GM19043 (cell line): Measurements from ENCODE around the gene C16orf86.
A peak's percentile ranks its signal among the peaks of the same experiment; 100 is the strongest.

Source experiments
- ATAC-seq: cut with Tn5 transposase; IDR thresholded peaks from one replicate; pipeline ENCODE4 v1.9.1; 2021; ENCODE audit warnings: low read depth; ENCODE audit not compliant: unreplicated experiment

C16orf86 gene

GRCh38 chr16:67665598-67665997 is 1.0 kb upstream of the C16orf86 start:
- ATAC-seq, result no peak

GRCh38 chr16:67666032-67666551 is 522 bp upstream of the C16orf86 start:
- no peak for ATAC-seq

- ATAC-seq, result no peak
These were observed 821 bp downstream of the C16orf86 start for GRCh38 chr16:67667453-67667816.

- ATAC-seq, result peak; percentile 75
These were observed 1.3 kb downstream of the C16orf86 start for GRCh38 chr16:67667817-67668494.

GRCh38 chr16:67668495-67669157 is 2.0 kb downstream of the C16orf86 start:
- no peak for ATAC-seq

- ATAC-seq, result no peak
These were observed 3.0 kb downstream of the C16orf86 start for GRCh38 chr16:67669499-67670101.

- ATAC-seq, result no peak
These were observed 5.7 kb downstream of the C16orf86 start for GRCh38 chr16:67672306-67672705.

- ATAC-seq, result no peak
These were observed 6.4 kb downstream of the C16orf86 start for GRCh38 chr16:67672739-67673662.

GRCh38 chr16:67673712-67674580 is 7.3 kb downstream of the C16orf86 start:
- ATAC-seq, result no peak

GRCh38 chr16:67674851-67675578 is 8.4 kb downstream of the C16orf86 start:
- no peak for ATAC-seq

- ATAC-seq, result no peak
These were observed 8.9 kb downstream of the C16orf86 start for GRCh38 chr16:67675579-67675935.

GRCh38 chr16:67675999-67676398 is 9.4 kb downstream of the C16orf86 start:
- no peak for ATAC-seq

- ATAC-seq, result no peak
These were observed 9.9 kb downstream of the C16orf86 start for GRCh38 chr16:67676516-67676915.

GRCh38 chr16:67676939-67677338 is 10.3 kb downstream of the C16orf86 start:
- no peak for ATAC-seq

GRCh38 chr16:67677712-67678111 is 11.1 kb downstream of the C16orf86 start:
- no peak for ATAC-seq

- ATAC-seq, result no peak
These were observed 11.9 kb downstream of the C16orf86 start for GRCh38 chr16:67678354-67679023.

GRCh38 chr16:67679935-67680897 is 13.6 kb downstream of the C16orf86 start:
- ATAC-seq, result no peak
